Fibroblast of villous mesenchyme (primary cell): Measurements from ENCODE around the gene RBM43. TPM values are rescaled to one million over a fixed set of nuclear protein-coding genes. Genes with fewer than 3 reads are reported as not detected.
A peak's percentile ranks its signal among the peaks of the same experiment; 100 is the strongest.

Experiments
- DNase-seq: peaks from one replicate; pipeline ENCODE4 v3.0.0-alpha.2; 2010; ENCODE audit warnings: low read depth
- H3K4me3 ChIP-seq: 2 replicates; pipeline ENCODE4 v1.5.1; 2011; ENCODE audit warnings: low read depth, mild to moderate bottlenecking, low read length
- CTCF ChIP-seq: IDR thresholded peaks from 2 replicates; pipeline ENCODE4 v1.5.1; 2012; ENCODE audit warnings: low read depth, mild to moderate bottlenecking, low read length; ENCODE audit not compliant: insufficient read depth
- total RNA-seq: library from RNA; depleted of rRNA; stranded (reverse); fragments of >200 nt; gene quantifications from 2 replicates; pipeline ENCODE4 v1.2.3, GENCODE V29; 2012

RBM43 gene
- total RNA-seq, 1 donor, result 4.7 TPM

- no peak for TF ChIP-seq CTCF
- no peak overlapping the region for H3K4me3 ChIP-seq
Observed at GRCh38 chr2:151268085-151268484, 6.4 kb upstream of the RBM43 start.

GRCh38 chr2:151267537-151267936 lies 5.9 kb upstream of the RBM43 start:
- no peak for TF ChIP-seq CTCF
- no peak for DNase-seq
- no peak overlapping the region for H3K4me3 ChIP-seq

More at GRCh38 chr2:151268085-151268484, 6.4 kb upstream of the RBM43 start:
- no peak for DNase-seq

GRCh38 chr2:151265991-151266390 lies 4.3 kb upstream of the RBM43 start:
- DNase-seq, result no peak
- no peak for TF ChIP-seq CTCF
- no peak overlapping the region for H3K4me3 ChIP-seq

GRCh38 chr2:151264157-151264825 lies 2.6 kb upstream of the RBM43 start:
- TF ChIP-seq CTCF, result no peak
- DNase-seq, result no peak
- no peak overlapping the region for H3K4me3 ChIP-seq

GRCh38 chr2:151262629-151263028 lies 966 bp upstream of the RBM43 start:
- no peak for DNase-seq
- no peak for TF ChIP-seq CTCF
- no peak overlapping the region for H3K4me3 ChIP-seq

- H3K4me3 ChIP-seq, result peak overlapping the region; percentile 78
- no peak for DNase-seq
- TF ChIP-seq CTCF, result no peak
Observed at GRCh38 chr2:151261977-151262291, 271 bp upstream of the RBM43 start.
